H1 (cell line): ENCODE data around the gene FBXO45. TPM values are rescaled to one million over a fixed set of nuclear protein-coding genes. Genes with fewer than 3 reads are reported as not detected.

Experiments
- CTCF ChIA-PET: fragments of 300-600 bp; sonication (Branson Sonifier 250); formaldehyde crosslinking; loops from one replicate; lab custom pipeline; 2021; ENCODE audit not compliant: partially characterized antibody; lab: Charles Lee
- POLR2A ChIA-PET: fragments of 300-600 bp; sonication (Branson Sonifier 250); formaldehyde crosslinking; loops from one replicate; lab custom pipeline; 2021; ENCODE audit warnings: inconsistent platforms; ENCODE audit not compliant: partially characterized antibody; lab: Charles Lee
- DNase-seq, 2 experiments: peaks; one replicate each; pipeline versions ENCODE4 v3.0.0 to v3.0.0-alpha.2; 2010 to 2022; ENCODE audit warnings: low spot score in 2 of 2, low read depth in 1 of 2, mixed read lengths in 1 of 2
- FAIRE-seq: peaks from 2 replicates; lab custom pipeline; 2011; peaks lifted over from hg19 to GRCh38; lab: Jason Lieb, UNC
- H2AFZ ChIP-seq: 2 replicates; pipeline ENCODE4 v1.8.1; 2012; ENCODE audit warnings: low read length, inconsistent platforms
- H2AK5ac ChIP-seq: 2 replicates; pipeline ENCODE4 v1.6.1; 2013; ENCODE audit warnings: low read depth, low read length
- H2BK120ac ChIP-seq: replicated peaks from 2 replicates; pipeline ENCODE3; 2013; ENCODE audit warnings: low read depth, low read length, inconsistent platforms
- H2BK12ac ChIP-seq: 2 replicates; pipeline ENCODE4 v1.6.1; 2013; ENCODE audit warnings: low read depth, low read length
- H2BK15ac ChIP-seq: 2 replicates; pipeline ENCODE4 v1.6.1; 2013; ENCODE audit warnings: low read length
- H2BK20ac ChIP-seq: 2 replicates; pipeline ENCODE4 v1.6.1; 2013; ENCODE audit warnings: low read length
- H2BK5ac ChIP-seq: 2 replicates; pipeline ENCODE4 v1.6.1; 2013; ENCODE audit warnings: low read depth, low read length
- H3K14ac ChIP-seq: 2 replicates; pipeline ENCODE4 v1.6.1; 2013; ENCODE audit warnings: inconsistent platforms; ENCODE audit not compliant: insufficient read length
- H3K18ac ChIP-seq: 2 replicates; pipeline ENCODE4 v1.6.1; 2013; ENCODE audit warnings: low read length; ENCODE audit errors: extremely low read depth
- H3K23ac ChIP-seq: 2 replicates; pipeline ENCODE4 v1.6.1; 2013; ENCODE audit warnings: inconsistent platforms; ENCODE audit not compliant: insufficient read length
- H3K23me2 ChIP-seq: 2 replicates; pipeline ENCODE4 v1.6.1; 2013; ENCODE audit warnings: low read depth, low read length
- H3K27ac ChIP-seq: 2 replicates; pipeline ENCODE4 v1.6.1; 2011; ENCODE audit warnings: low read depth, low read length, inconsistent platforms
- H3K27me3 ChIP-seq, 4 experiments: replicated peaks in 1 of 4; 1 replicate in 1 of 4; 2 replicates in 3 of 4; pipeline versions ENCODE4 v1.6.1 to v1.8.1; 2011 to 2013; ENCODE audit warnings: low read length in 3 of 4, mild to moderate bottlenecking in 3 of 4, inconsistent platforms in 2 of 4, mixed read lengths in 2 of 4, moderate library complexity in 1 of 4; ENCODE audit not compliant: control insufficient read depth in 3 of 4, insufficient read depth in 3 of 4; ENCODE audit errors: extremely low read depth in 1 of 4
- H3K36me3 ChIP-seq, 4 experiments: 2 replicates each; pipeline versions ENCODE4 v1.6.1 to v1.8.1; 2011 to 2013; ENCODE audit warnings: mild to moderate bottlenecking in 4 of 4, low read length in 3 of 4, moderate library complexity in 2 of 4, control low read depth in 1 of 4, inconsistent platforms in 1 of 4; ENCODE audit not compliant: insufficient read depth in 4 of 4, control insufficient read depth in 2 of 4
- H3K4ac ChIP-seq: replicated peaks from 2 replicates; pipeline ENCODE3; 2013; ENCODE audit warnings: low read length, low read depth, mixed read lengths, inconsistent platforms; ENCODE audit not compliant: insufficient read length
- H3K4me1 ChIP-seq, 4 experiments: replicated peaks in 1 of 4; 1 replicate in 1 of 4; 2 replicates in 3 of 4; pipeline versions ENCODE4 v1.6.1 to v1.8.1; 2011 to 2013; ENCODE audit warnings: low read length in 3 of 4, inconsistent platforms in 2 of 4, mixed read lengths in 1 of 4; ENCODE audit not compliant: insufficient read depth in 4 of 4, control insufficient read depth in 3 of 4
- H3K4me2 ChIP-seq, 2 experiments: 2 replicates each; pipeline versions ENCODE4 v1.6.1 to v1.8.1; 2011 to 2013; ENCODE audit warnings: low read depth in 2 of 2, low read length in 2 of 2, control low read depth in 1 of 2, inconsistent platforms in 1 of 2, mild to moderate bottlenecking in 1 of 2; ENCODE audit not compliant: insufficient read depth in 1 of 2
- H3K4me3 ChIP-seq, 4 experiments: fragments of 200-600, 300-600 bp in 1 of 4; sonication (generic), shearing (Covaris generic), sonication (Bioruptor Twin) in 1 of 4; 2 replicates each; pipeline versions ENCODE4 v1.5.1 to v1.8.1; 2011 to 2016; ENCODE audit warnings: low read length in 4 of 4, low read depth in 3 of 4, control low read depth in 2 of 4, inconsistent platforms in 2 of 4, mild to moderate bottlenecking in 2 of 4, mixed read lengths in 1 of 4, moderate library complexity in 1 of 4; ENCODE audit not compliant: insufficient read depth in 2 of 4; ENCODE audit errors: extremely low read depth in 1 of 4
- H3K56ac ChIP-seq: replicated peaks from 2 replicates; pipeline ENCODE3; 2013; ENCODE audit warnings: low read depth, mild to moderate bottlenecking, mixed read lengths, low read length, inconsistent platforms; ENCODE audit not compliant: insufficient read length
- H3K79me1 ChIP-seq: 2 replicates; pipeline ENCODE4 v1.6.1; 2013; ENCODE audit warnings: low read depth, low read length, control low read depth
- H3K79me2 ChIP-seq, 2 experiments: 2 replicates each; pipeline versions ENCODE4 v1.6.1 to v1.8.1; 2012 to 2013; ENCODE audit warnings: low read length in 2 of 2, mild to moderate bottlenecking in 2 of 2, inconsistent platforms in 1 of 2; ENCODE audit not compliant: insufficient read depth in 2 of 2, control insufficient read depth in 1 of 2
- H3K9ac ChIP-seq, 4 experiments: replicated peaks in 1 of 4; 1 replicate in 1 of 4; 2 replicates in 3 of 4; pipeline versions ENCODE4 v1.6.1 to v1.8.1; 2011 to 2013; ENCODE audit warnings: low read depth in 3 of 4, low read length in 3 of 4, control low read depth in 2 of 4, mild to moderate bottlenecking in 2 of 4, moderate library complexity in 2 of 4, inconsistent platforms in 1 of 4; ENCODE audit errors: extremely low read depth in 1 of 4
- H3K9me3 ChIP-seq, 2 experiments: 2 replicates each; pipeline versions ENCODE4 v1.6.1 to v1.8.1; 2012 to 2013; ENCODE audit warnings: mild to moderate bottlenecking in 2 of 2, moderate library complexity in 2 of 2, control low read depth in 1 of 2, inconsistent platforms in 1 of 2, low read depth in 1 of 2, low read length in 1 of 2, mixed read lengths in 1 of 2; ENCODE audit not compliant: insufficient read depth in 2 of 2
- H4K20me1 ChIP-seq, 2 experiments: replicated peaks in 1 of 2; 2 replicates each; pipeline versions ENCODE3 to v1.8.1; 2011 to 2013; ENCODE audit warnings: inconsistent platforms in 2 of 2, low read length in 2 of 2, mild to moderate bottlenecking in 1 of 2; ENCODE audit not compliant: insufficient read depth in 2 of 2, control insufficient read depth in 1 of 2
- H4K5ac ChIP-seq: 2 replicates; pipeline ENCODE4 v1.6.1; 2013; ENCODE audit warnings: low read length, low read depth, mixed read lengths, inconsistent platforms; ENCODE audit not compliant: insufficient read length
- H4K8ac ChIP-seq: 2 replicates; pipeline ENCODE4 v1.8.0; 2013; ENCODE audit warnings: mild to moderate bottlenecking, moderate library complexity, low read length, inconsistent platforms; ENCODE audit not compliant: insufficient read depth; ENCODE audit errors: extremely low read depth
- H4K91ac ChIP-seq: replicated peaks from 2 replicates; pipeline ENCODE3; 2013; ENCODE audit warnings: low read length, mixed read lengths, inconsistent platforms; ENCODE audit not compliant: insufficient read length
- BRCA1 ChIP-seq: IDR thresholded peaks from 2 replicates; pipeline ENCODE4 v1.6.1; 2012; ENCODE audit warnings: low read depth, low read length, improper control_type of control experiment
- CBX5 ChIP-seq: fragments of 300-800, 300-1000 bp; sonication (generic); IDR thresholded peaks from 2 replicates; pipeline ENCODE4 v1.7.1; 2016; ENCODE audit warnings: antibody characterized with exemption, low read length, low read depth
- CREB1 ChIP-seq: IDR thresholded peaks from 2 replicates; pipeline ENCODE4 v1.6.1; 2012; ENCODE audit warnings: inconsistent platforms
- HDAC6 ChIP-seq: IDR thresholded peaks from one replicate; pipeline ENCODE4 v1.7.1; 2012; ENCODE audit warnings: low read depth, mild to moderate bottlenecking, inconsistent platforms, low read length, moderate library complexity
- JUN ChIP-seq: IDR thresholded peaks from 2 replicates; pipeline ENCODE4 v1.6.1; 2011; ENCODE audit warnings: low read depth, mild to moderate bottlenecking, improper control_type of control experiment, low read length
- MAFK ChIP-seq: IDR thresholded peaks from 2 replicates; pipeline ENCODE4 v1.6.1; 2012; ENCODE audit warnings: low read depth, mild to moderate bottlenecking, improper control_type of control experiment, low read length
- RFX5 ChIP-seq: IDR thresholded peaks from 2 replicates; pipeline ENCODE4 v1.6.1; 2011; ENCODE audit warnings: low read depth, low read length, improper control_type of control experiment, borderline replicate concordance
- RNF2 ChIP-seq: fragments of 200-900, 300-1000 bp; sonication (generic); IDR thresholded peaks from 2 replicates; pipeline ENCODE4 v1.7.1; 2016; ENCODE audit warnings: borderline replicate concordance, low read depth, mild to moderate bottlenecking, antibody characterized with exemption, low read length; ENCODE audit not compliant: poor library complexity, severe bottlenecking; ENCODE audit errors: missing control alignments
- whole genome bisulfite sequencing, 2 experiments: shearing (Covaris generic) in 1 of 2; methylation state at CpG; one replicate each; pipeline versions ENCODE4 v1.1.6 to v1.1.7; 2013 to 2015; ENCODE audit warnings: low lambda C conversion rate in 2 of 2, mixed read lengths in 2 of 2, inconsistent platforms in 1 of 2, low coverage in 1 of 2, missing lambda C conversion rate in 1 of 2; ENCODE audit not compliant: insufficient replicate concordance in 2 of 2, insufficient coverage in 1 of 2, insufficient read length in 1 of 2; ENCODE audit errors: extremely low coverage in 1 of 2, missing lambda C conversion rate in 1 of 2; 5-methylcytosine and 5-hydroxymethylcytosine counted together
- polyA plus RNA-seq, 7 experiments: library from polyadenylated mRNA; depleted of rRNA in 3 of 7; stranded (reverse) in 5 of 7; unstranded in 2 of 7; fragments of >200 nt in 5 of 7; fragments of 200-250 nt in 2 of 7; gene quantifications; 1 replicate in 5 of 7; 2 replicates in 1 of 7; 4 replicates in 1 of 7; pipeline versions ENCODE4 v1.2.1 to v1.2.3, GENCODE V29; 2011 to 2013; ENCODE audit warnings: missing spikeins in 2 of 7, mixed read lengths in 2 of 7
- total RNA-seq: library from RNA; stranded (reverse); fragmentation: NEBNext Ultra II Directional; extraction: Animal tissue kit (Norgen Biotek cat#: 25700); gene quantifications from 2 replicates; pipeline ENCODE4 v1.2.1, GENCODE V29; 2021
- TF ChIP-seq, protein P1 (sequence below): IDR thresholded peaks from 2 replicates; pipeline ENCODE4 v1.6.1; 2011; ENCODE audit warnings: low read length, improper control_type of control experiment

The FBXO45 gene
- total and polyA plus RNA-seq, 2 of the 8 experiments (the other 6 are each of a cell fraction or from before 2014, with no cell fraction given) = 5.2 to 19.4 TPM

DNA sequence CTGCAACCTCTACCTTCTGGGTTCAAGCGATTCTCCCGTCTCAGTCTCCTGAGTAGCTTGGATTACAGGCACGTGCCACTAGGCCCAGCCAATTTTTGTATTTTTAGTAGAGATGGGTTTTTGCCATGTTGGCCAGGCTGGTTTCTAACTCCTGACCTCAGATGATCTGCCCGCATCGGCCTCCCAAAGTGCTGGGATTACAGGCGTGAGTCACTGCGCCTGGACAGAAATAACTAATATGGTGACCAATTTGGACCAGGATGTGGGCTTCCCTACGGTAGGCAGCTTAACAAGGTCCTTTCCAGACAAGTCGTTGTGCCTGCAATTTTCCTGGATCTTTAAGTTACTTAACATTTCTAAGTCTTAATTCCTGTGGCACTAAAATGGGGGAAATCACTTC lies 14.9 kb upstream of the FBXO45 start:
- no peak overlapping the region for H2BK5ac ChIP-seq
- H3K9ac ChIP-seq = no peak overlapping the region
- H2BK120ac ChIP-seq = no peak overlapping the region
- no peaks in the 10 kb centered on the region for H3K79me1 ChIP-seq
- no peak overlapping the region for H2BK15ac ChIP-seq
- H4K20me1 ChIP-seq = peaks cover 0 to 3% of the 10 kb centered on the region in 2 experiments
- H4K91ac ChIP-seq = no peak overlapping the region
- 91% methylated on average over 9 of the region's 9 CpGs; no CpG with 5 or more reads in 1 of the 2 experiments for WGBS, 2 experiments
- no peak for FAIRE-seq
- H3K79me2 ChIP-seq = no peaks in the 10 kb centered on the region
- H3K56ac ChIP-seq = no peak overlapping the region
- H4K8ac ChIP-seq = no peak overlapping the region
- H3K4me1 ChIP-seq = no peaks in the 10 kb centered on the region
- H3K27ac ChIP-seq = no peak overlapping the region
- ChIA-PET CTCF (interaction anchor here (1.0 to 4.7 kb wide), 3 partner anchors 12 to 25 kb away, joined by 3 to 19 read pairs (median 6); no protein-coding TSS in a partner anchor), POLR2A (interaction anchor here (1.6 kb wide), 1 partner anchor 15 kb away, joined by 4 read pairs; the partner anchor contains the start of genes FBXO45 and WDR53)
- H3K27me3 ChIP-seq = no peaks in the 10 kb centered on the region
- H2BK20ac ChIP-seq = no peak overlapping the region
- no peak overlapping the region for H3K4ac ChIP-seq
- no peak overlapping the region for H3K4me3 ChIP-seq
- no peak overlapping the region for H3K18ac ChIP-seq
- H3K23me2 ChIP-seq = no peaks in the 10 kb centered on the region
- no peak overlapping the region for H3K23ac ChIP-seq
- no peak overlapping the region for H4K5ac ChIP-seq
- H2AFZ ChIP-seq = no peak overlapping the region
- no peak overlapping the region for H3K14ac ChIP-seq
- H2AK5ac ChIP-seq = no peak overlapping the region
- no peak for DNase-seq
- H3K36me3 ChIP-seq = peaks cover 0 to 10% (median 1%) of the 10 kb centered on the region in 4 experiments; a peak in 3 of 8 replicates
- TF ChIP-seq, protein P1, sequence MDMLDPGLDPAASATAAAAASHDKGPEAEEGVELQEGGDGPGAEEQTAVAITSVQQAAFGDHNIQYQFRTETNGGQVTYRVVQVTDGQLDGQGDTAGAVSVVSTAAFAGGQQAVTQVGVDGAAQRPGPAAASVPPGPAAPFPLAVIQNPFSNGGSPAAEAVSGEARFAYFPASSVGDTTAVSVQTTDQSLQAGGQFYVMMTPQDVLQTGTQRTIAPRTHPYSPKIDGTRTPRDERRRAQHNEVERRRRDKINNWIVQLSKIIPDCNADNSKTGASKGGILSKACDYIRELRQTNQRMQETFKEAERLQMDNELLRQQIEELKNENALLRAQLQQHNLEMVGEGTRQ = no peak
- no peak for TF ChIP-seq HDAC6
- no peak for TF ChIP-seq RNF2
- no peak for TF ChIP-seq CREB1
- TF ChIP-seq BRCA1 = no peak
- no peak for TF ChIP-seq JUN
- TF ChIP-seq CBX5 = no peak
- TF ChIP-seq MAFK = no peak
- TF ChIP-seq RFX5 = no peak
- H2BK12ac ChIP-seq = no peak overlapping the region
- H3K9me3 ChIP-seq = peaks cover 7 to 11% of the 10 kb centered on the region in 2 experiments
- H3K4me2 ChIP-seq = no peak overlapping the region
